ENCODE results near the gene DIAPH3. TPM values are rescaled to one million over a fixed set of nuclear protein-coding genes. Genes with fewer than 3 reads are reported as not detected.

Gene DIAPH3
- polyA plus RNA-seq, 1 of the 3 experiments (the other 2 are of a cell fraction): 5.4 TPM

- H3K4me3 ChIP-seq (ENCODE audit: low read depth in 2 of 2, low read length in 1 of 2): no peak overlapping the region
- peaks cover 0 to 2% of the 10 kb centered on the region in 2 experiments for H3K36me3 ChIP-seq (replicated peaks in 1 of 2; ENCODE audit: control insufficient read depth in 1 of 2, insufficient read depth in 2 of 2, low read length in 1 of 2)
- no peak overlapping the region for H2AFZ ChIP-seq (ENCODE audit: low read depth)
- WGBS (ENCODE audit: low lambda C conversion rate): 92% methylated on average over 2 of the region's 2 CpGs
- no peaks in the 10 kb centered on the region for H3K9me2 ChIP-seq
- DNase-seq: no peak
- ChIA-PET CTCF (interaction anchor here (1.5 kb wide), 1 partner anchor 37 kb away, joined by 3 read pairs; no protein-coding TSS in a partner anchor), POLR2A (no interaction called here)
- no peak overlapping the region for H3K4me2 ChIP-seq
- TF ChIP-seq EZH2phosphoT487 (IDR thresholded peaks at IDR 0.05; ENCODE audit: borderline replicate concordance, low read depth): no peak
- no peak for TF ChIP-seq ELF1 (IDR thresholded peaks at IDR 0.05)
- no peak for TF ChIP-seq TAF1 (IDR thresholded peaks at IDR 0.05; ENCODE audit: borderline replicate concordance, low read depth, low read length)
- TF ChIP-seq USF1 (IDR thresholded peaks at IDR 0.05; ENCODE audit: borderline replicate concordance, low read depth): no peak
- no peak for TF ChIP-seq TEAD4 (IDR thresholded peaks at IDR 0.05; ENCODE audit: borderline replicate concordance, insufficient read depth)
- TF ChIP-seq EP300 (IDR thresholded peaks at IDR 0.05; ENCODE audit: borderline replicate concordance in 1 of 2, low read depth in 1 of 2, low read length in 1 of 2): no peak
- TF ChIP-seq NRF1 (IDR thresholded peaks at IDR 0.05; ENCODE audit: low read depth, low read length): no peak
- no peak for TF ChIP-seq JUND (IDR thresholded peaks at IDR 0.05)
- no peak for TF ChIP-seq MAX (IDR thresholded peaks at IDR 0.05; ENCODE audit: low read depth)
- no peak for TF ChIP-seq MXI1 (IDR thresholded peaks at IDR 0.05; ENCODE audit: low read depth, low read length)
- no peak for TF ChIP-seq REST (IDR thresholded peaks at IDR 0.05; ENCODE audit: low read depth, low read length)
- TF ChIP-seq POLR2AphosphoS5 (IDR thresholded peaks at IDR 0.05; ENCODE audit: low read depth, low read length): no peak
- no peak for TF ChIP-seq RXRA (IDR thresholded peaks at IDR 0.05; ENCODE audit: borderline replicate concordance, low read depth)
- TF ChIP-seq RCOR1 (IDR thresholded peaks at IDR 0.05; ENCODE audit: low read length): no peak
- TF ChIP-seq SIN3A (IDR thresholded peaks at IDR 0.05; ENCODE audit: borderline replicate concordance, low read depth, low read length): no peak
- H3K27ac ChIP-seq (ENCODE audit: low read depth in 2 of 2, low read length in 1 of 2): peak overlapping the region in 1 of 2 experiments; percentile 11; a peak in 1 of 4 replicates
- peaks cover 3% of the 10 kb centered on the region for H3F3A ChIP-seq (replicated peaks; ENCODE audit: insufficient read depth)
- no peaks in the 10 kb centered on the region for H3K27me3 ChIP-seq (ENCODE audit: insufficient read depth)
- H3K4me1 ChIP-seq (ENCODE audit: control insufficient read depth in 1 of 2, insufficient read depth in 2 of 2, low read depth in 1 of 2, low read length in 1 of 2): no peaks in the 10 kb centered on the region; a peak in 2 of 4 replicates
- no peaks in the 10 kb centered on the region for H4K20me1 ChIP-seq (ENCODE audit: insufficient read depth)
- no peaks in the 10 kb centered on the region for H3K79me2 ChIP-seq (ENCODE audit: insufficient read depth)
- H3K9ac ChIP-seq: no peak overlapping the region
- no peaks in the 10 kb centered on the region for H3K9me3 ChIP-seq
Observed at GRCh38 chr13:59700281-59700680, 463.4 kb downstream of the DIAPH3 start.

All from SK-N-SH (cell line).